Cardiac muscle cell (in vitro differentiated cells and primary cell): ENCODE measurements around the gene ATP6V1B1. TPM values are rescaled to one million over a fixed set of nuclear protein-coding genes. Genes with fewer than 3 reads are reported as not detected.

Experiments used
- DNase-seq, 2 donors: peaks; one replicate each; pipeline versions ENCODE4 v3.0.0 to v3.0.0-alpha.2; 2010 to 2017; ENCODE audit warnings: low read depth in 1 of 2, low spot score in 1 of 2
- H3K27ac ChIP-seq: fragments of 200-600 bp; sonication (generic); 2 replicates; pipeline ENCODE4 v1.5.1; 2016
- H3K27me3 ChIP-seq: fragments of 200-600 bp; sonication (generic); 2 replicates; pipeline ENCODE4 v1.6.0; 2016; ENCODE audit warnings: control low read depth
- H3K36me3 ChIP-seq: fragments of 200-600 bp; sonication (generic); 2 replicates; pipeline ENCODE4 v1.5.1; 2016; ENCODE audit warnings: control low read depth
- H3K4me1 ChIP-seq: fragments of 200-600 bp; sonication (generic); 2 replicates; pipeline ENCODE4 v1.8.1; 2017; ENCODE audit warnings: low read depth, mild to moderate bottlenecking, mixed run types
- H3K4me3 ChIP-seq: fragments of 200-600 bp; sonication (generic); 2 replicates; pipeline ENCODE4 v1.5.1; 2016; ENCODE audit warnings: mild to moderate bottlenecking
- H3K9me3 ChIP-seq: fragments of 200-600 bp; sonication (generic); 2 replicates; pipeline ENCODE4 v1.5.1; 2017; ENCODE audit warnings: low read depth, mild to moderate bottlenecking, control low read depth
- CTCF ChIP-seq: IDR thresholded peaks from 2 replicates; pipeline ENCODE4 v1.5.1; 2012; ENCODE audit warnings: low read depth, mild to moderate bottlenecking, low read length
- polyA plus RNA-seq: library from polyadenylated mRNA; unstranded; fragments of >200 nt; fragmentation: Nextera tagmentation; extraction: Ambion mirVana; gene quantifications from 2 replicates; pipeline ENCODE4 v1.2.1, GENCODE V29; 2016
- total RNA-seq: library from RNA; depleted of rRNA; stranded (reverse); fragments of >200 nt; gene quantifications from 2 replicates; pipeline ENCODE4 v1.2.3, GENCODE V29; 2016

ATP6V1B1 gene
- total and polyA plus RNA-seq, 2 experiments from 2014 or later: 3.0 TPM; not detected in 1

GRCh38 chr2:70926042-70926441, 9.7 kb upstream of the ATP6V1B1 start:
- DNase-seq: no peak
- no peak for TF ChIP-seq CTCF

GRCh38 chr2:70927138-70927537, 8.6 kb upstream of the ATP6V1B1 start:
- no peak for TF ChIP-seq CTCF
- Histone ChIP-seq H3K9me3 (no peaks in the 10 kb centered on the region), H3K4me3 (no peak overlapping the region), H3K27me3 (no peaks in the 10 kb centered on the region), H3K27ac (no peak overlapping the region), H3K4me1 (no peaks in the 10 kb centered on the region), H3K36me3 (no peaks in the 10 kb centered on the region)
- DNase-seq: no peak

More at GRCh38 chr2:70926042-70926441, 9.7 kb upstream of the ATP6V1B1 start:
- Histone ChIP-seq H3K9me3 (no peaks in the 10 kb centered on the region), H3K36me3 (no peaks in the 10 kb centered on the region), H3K27ac (no peak overlapping the region), H3K27me3 (no peaks in the 10 kb centered on the region), H3K4me3 (no peak overlapping the region), H3K4me1 (no peaks in the 10 kb centered on the region)

GRCh38 chr2:70927641-70928040, 8.1 kb upstream of the ATP6V1B1 start:
- no peak for DNase-seq
- no peaks in the 10 kb centered on the region for H3K9me3 ChIP-seq
- no peaks in the 10 kb centered on the region for H3K4me1 ChIP-seq
- no peak overlapping the region for H3K27ac ChIP-seq
- no peaks in the 10 kb centered on the region for H3K36me3 ChIP-seq
- H3K27me3 ChIP-seq: no peaks in the 10 kb centered on the region
- no peak overlapping the region for H3K4me3 ChIP-seq
- no peak for TF ChIP-seq CTCF

- no peak overlapping the region for H3K27ac ChIP-seq
- H3K4me1 ChIP-seq: no peaks in the 10 kb centered on the region
- no peak for TF ChIP-seq CTCF
- DNase-seq: no peak
- H3K9me3 ChIP-seq: no peaks in the 10 kb centered on the region
- H3K4me3 ChIP-seq: no peak overlapping the region
- no peaks in the 10 kb centered on the region for H3K36me3 ChIP-seq
- H3K27me3 ChIP-seq: no peaks in the 10 kb centered on the region
Observed at GRCh38 chr2:70928366-70928765, 7.3 kb upstream of the ATP6V1B1 start.

- Histone ChIP-seq H3K27ac (no peak overlapping the region), H3K27me3 (no peaks in the 10 kb centered on the region), H3K36me3 (no peaks in the 10 kb centered on the region), H3K9me3 (no peaks in the 10 kb centered on the region), H3K4me1 (no peaks in the 10 kb centered on the region), H3K4me3 (no peak overlapping the region)
- no peak for DNase-seq
- TF ChIP-seq CTCF: no peak
Observed at GRCh38 chr2:70930371-70931329, 5.0 kb upstream of the ATP6V1B1 start.
